ENCODE data around the gene HIGD1C.
A peak's percentile ranks its signal among the peaks of the same experiment; 100 is the strongest.
"Not testable (repeated sequence)": the region's sequence is repeated elsewhere in the genome, so short reads cannot be mapped to it uniquely, and the experiment has no call there.

The HIGD1C gene

GRCh38 chr12:50934371-50934851 is 17.9 kb upstream of the HIGD1C start:
- no peak for ATAC-seq

- no peak for ATAC-seq
Measured at GRCh38 chr12:50934981-50935807, 17.1 kb upstream of the HIGD1C start.

DNA sequence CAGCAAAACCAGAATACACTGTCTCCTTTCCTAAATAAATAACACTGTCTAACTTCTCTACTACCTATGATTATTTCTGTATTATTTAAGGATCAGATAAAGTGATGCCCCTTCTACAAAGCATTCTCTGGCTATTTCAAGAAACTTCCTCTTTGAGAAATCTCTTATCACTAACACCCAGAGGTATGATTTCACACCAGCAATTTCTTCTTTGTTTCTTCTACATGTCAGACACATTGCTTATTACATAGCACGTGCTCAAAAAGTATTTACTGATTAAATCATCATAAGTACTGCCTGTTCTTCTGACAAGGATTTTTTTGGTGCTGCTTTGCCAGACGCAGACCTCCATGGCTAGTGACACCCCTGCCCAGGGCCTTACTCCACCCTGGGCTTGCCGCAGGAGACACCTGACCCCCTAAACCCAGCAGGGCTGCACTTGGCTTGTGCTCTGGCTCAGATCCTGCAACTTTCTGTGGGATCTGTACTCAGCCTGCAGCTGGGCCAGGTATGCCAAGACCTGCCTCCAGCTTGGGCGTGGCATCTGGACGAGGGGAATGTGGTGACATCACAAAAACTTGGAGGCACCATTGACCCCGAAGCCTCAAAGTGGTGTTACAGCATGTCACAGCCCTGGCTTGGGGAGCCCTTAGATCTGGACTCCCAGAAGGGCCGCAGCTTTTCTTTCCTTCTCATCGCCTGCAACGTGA is 15.4 kb upstream of the HIGD1C start:
- no peak for ATAC-seq

GRCh38 chr12:50937653-50938052 is 14.7 kb upstream of the HIGD1C start:
- no peak for ATAC-seq

- no peak for ATAC-seq
Measured at GRCh38 chr12:50947933-50948626, 4.3 kb upstream of the HIGD1C start.

DNA sequence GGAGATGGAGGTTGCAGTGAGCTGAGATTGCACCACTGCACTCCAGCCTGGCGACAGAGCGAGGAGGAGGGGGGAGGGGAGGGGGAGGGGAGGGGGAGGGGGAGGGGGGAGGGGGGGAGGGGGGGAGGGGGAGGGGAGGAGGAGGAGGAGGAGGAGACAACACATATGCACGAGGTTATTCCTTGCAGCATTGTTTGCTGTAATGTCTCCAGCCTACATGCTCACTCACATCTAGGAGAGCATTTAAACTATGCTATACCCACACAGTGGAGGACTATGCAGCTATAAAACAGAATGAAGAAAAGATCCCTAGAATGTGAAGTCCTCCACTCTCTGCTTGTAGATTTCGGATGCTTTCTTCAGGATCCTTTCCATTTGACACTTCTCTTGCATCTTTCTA is 3.5 kb upstream of the HIGD1C start:
- no peak for ATAC-seq

DNA sequence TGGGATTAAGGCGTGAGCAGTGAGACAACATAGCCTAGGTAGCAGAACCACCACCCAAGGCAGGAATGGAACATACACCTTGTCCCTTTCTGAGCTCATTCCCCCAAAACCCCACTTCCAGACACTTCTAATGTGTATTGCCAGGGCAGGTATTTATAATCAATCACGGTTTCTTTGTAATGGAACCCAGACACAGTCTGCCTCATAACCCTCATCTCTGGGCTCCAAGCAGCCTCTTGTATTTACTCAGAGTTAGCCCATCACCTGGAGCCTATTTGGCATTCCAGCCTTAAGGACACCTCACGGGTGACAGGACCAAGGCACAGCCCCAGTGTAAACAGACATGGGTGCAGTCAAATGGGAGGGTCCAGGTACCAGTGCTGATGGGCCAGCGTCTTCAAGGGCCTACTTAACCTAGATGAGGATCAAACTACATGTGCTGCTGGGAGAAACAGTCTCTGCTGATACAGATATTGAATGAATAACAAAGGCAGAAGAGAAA is 2.5 kb upstream of the HIGD1C start:
- no peak for ATAC-seq

GRCh38 chr12:50951112-50951511 is 1.2 kb upstream of the HIGD1C start:
- ATAC-seq: no peak

GRCh38 chr12:50953047-50953446 is 703 bp downstream of the HIGD1C start:
- no peak for ATAC-seq

- not testable (repeated sequence) for ATAC-seq
Measured at GRCh38 chr12:50954789-50955188, 2.4 kb downstream of the HIGD1C start.

DNA sequence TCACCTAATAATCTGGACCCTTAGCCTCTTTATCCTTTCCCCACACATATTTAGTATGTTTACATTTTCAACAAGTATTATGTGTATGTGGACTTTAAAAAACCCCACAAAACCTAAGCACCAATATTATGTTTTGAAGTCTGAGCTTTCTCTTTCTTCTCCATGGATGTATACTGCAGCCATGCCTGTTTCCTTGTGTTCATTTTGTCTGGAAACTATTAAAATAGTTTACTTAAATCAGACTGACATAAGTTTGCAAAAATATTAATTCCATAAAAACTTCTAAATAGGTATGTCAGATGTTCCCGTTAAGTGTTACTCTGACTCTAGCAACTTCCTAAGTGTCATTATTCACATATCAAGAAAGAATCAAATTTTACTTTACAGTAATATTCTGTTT is 2.9 kb downstream of the HIGD1C start:
- no peak for ATAC-seq

DNA sequence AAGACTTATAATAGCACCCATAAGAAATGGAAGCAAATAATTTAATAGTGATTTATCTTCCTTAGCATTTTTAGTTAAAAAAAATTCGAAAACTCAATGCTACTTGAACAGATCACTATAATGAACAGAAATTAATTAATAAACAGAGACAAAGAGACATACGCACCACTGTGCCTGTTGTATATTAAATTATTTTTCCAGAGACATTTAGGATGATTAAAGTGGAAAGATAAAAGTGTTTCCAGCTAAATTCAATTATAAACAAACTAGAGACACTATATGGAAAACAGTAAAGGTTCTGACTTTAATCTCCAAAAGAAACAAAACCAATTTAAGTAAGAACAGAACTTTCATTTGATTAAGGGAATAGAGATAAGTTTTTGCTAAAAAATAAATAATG is 3.4 kb downstream of the HIGD1C start:
- no peak for ATAC-seq

- ATAC-seq: no peak
Measured at GRCh38 chr12:50960130-50960529, 7.8 kb downstream of the HIGD1C start.

DNA sequence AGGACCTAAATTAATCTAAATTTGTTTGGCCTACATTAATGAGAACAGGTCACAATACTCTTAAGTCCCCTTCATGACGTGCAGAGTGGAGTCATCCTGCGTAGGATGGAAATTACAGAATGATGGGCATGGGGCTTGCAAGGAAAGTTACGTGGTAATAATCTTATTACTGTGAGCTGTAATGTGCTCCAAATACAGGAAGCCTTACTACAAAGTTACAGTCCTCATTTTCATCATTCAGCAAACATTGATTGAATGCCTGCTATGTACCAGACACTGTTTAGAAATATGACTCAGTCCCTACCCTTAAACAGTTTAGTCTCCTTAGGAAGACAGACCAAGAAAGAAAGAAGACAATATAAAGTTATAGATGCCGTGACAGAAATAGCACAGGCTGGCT is 9.4 kb downstream of the HIGD1C start:
- no peak for ATAC-seq

GRCh38 chr12:50964432-50964831 is 12.1 kb downstream of the HIGD1C start:
- ATAC-seq: no peak

- no peak for ATAC-seq
Measured at GRCh38 chr12:50971946-50972345, 19.6 kb downstream of the HIGD1C start.

DNA sequence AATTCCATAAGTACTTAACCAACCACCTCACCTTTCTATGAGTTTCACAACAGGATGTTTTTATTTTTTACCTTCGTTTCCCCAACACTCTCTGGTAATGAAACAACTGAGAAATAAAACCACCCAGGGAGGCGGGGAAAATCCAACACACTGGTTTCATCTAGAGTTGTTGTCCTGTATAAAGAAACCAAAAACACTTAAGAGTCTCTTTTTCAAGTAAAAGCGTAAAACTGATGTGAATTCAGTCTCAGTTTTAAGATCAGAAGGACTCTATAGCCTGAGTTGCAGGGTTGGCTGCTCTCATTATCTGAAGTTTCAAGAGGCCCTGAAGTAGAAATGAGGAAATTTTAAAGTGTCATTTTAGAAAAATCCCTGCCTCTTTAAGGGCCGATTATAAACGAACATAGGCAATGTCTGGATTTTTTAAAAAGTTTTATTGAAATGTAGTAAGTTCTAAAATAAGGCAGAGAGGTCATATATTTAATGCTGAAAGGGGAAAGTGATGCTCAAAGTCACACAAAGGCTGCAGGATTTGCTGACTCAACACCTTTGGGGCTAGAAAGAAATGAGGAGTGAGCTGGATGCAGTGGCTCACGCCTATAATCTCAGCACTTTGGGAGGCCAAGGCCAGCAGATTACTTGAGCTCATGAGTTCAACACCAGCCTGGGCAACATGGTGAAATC is 27.2 kb downstream of the HIGD1C start:
- ATAC-seq: peak; percentile 85 to 87

- ATAC-seq: no peak
Measured at GRCh38 chr12:50980545-50980944, 28.2 kb downstream of the HIGD1C start.

GRCh38 chr12:50981319-50982239 is 29.2 kb downstream of the HIGD1C start:
- ATAC-seq: no peak

DNA sequence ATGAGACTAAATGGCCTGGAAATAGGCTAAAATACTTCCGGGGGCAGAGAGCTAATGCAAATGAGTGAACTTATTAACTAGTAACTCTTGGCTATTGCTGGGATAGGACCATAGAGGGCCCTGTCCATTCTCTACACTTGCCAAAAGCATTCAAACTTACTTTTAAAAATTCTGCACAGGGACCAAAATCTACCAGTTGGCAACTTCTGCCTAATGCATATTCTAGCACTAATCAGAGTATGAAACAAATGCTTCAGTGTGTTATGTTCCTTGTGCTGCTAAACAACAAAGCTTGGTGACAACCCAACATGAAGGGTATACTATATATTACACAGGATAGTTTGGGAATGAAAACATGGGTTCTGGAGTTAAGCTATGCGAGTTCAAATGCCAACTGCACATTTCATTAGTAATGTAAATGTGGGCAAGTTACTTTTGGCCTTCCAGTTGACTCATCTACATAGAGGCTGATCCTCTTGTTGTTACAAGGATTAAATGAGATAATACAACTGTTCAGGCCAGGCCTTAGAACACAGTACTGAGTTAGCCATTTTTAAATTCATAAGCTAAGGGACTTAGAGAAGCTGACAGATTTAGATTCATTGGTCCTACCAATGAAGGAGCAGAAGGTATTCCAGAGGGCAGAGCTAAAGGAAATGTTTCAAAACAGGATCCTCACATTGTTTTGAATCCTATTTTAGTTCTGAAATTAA is 32.4 kb downstream of the HIGD1C start:
- peak; percentile 27 to 47 for ATAC-seq

DNA sequence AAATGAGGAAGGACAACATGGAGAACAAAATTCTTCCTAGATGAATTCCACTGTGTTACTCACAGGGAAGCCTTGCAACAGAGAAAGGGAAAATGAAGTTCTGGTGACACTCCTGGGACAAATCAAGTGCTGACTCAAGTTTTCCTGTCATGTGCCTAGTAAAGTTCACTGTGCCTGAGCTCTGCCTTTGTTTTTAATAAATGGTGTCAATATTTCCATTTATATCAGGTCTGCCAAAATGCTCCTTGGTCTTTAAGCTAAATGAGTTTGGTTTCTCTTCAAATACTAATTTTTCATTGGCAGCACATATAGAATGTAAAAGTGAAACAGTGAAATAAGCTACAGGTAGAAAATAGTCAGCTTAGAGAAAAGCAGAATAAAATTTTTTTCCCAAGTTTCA is 33.0 kb downstream of the HIGD1C start:
- ATAC-seq: peak; percentile 62 to 71
